Astrocyte of the cerebellum (primary cell): Measurements from ENCODE around the gene MTCH1.

Source experiments
- DNase-seq: peaks from one replicate; pipeline ENCODE4 v3.0.0-alpha.2; 2011; ENCODE audit warnings: low read depth
- H3K4me3 ChIP-seq: 2 replicates; pipeline ENCODE4 v1.5.1; 2011; ENCODE audit warnings: mild to moderate bottlenecking, low read depth, low read length, moderate library complexity
- CTCF ChIP-seq: IDR thresholded peaks from 2 replicates; pipeline ENCODE4 v1.5.1; 2012; ENCODE audit warnings: low read length, low read depth, moderate library complexity, mild to moderate bottlenecking; ENCODE audit errors: missing control alignments
- in situ Hi-C: cut with HindIII; loops from 2 replicates; pipeline ENCODE4 v1.10.0; 2017; ENCODE audit warnings: low sequenced_read_pairs

The MTCH1 gene

GRCh38 chr6:36980129-36980528, 5.9 kb downstream of the MTCH1 start:
- no peak for TF ChIP-seq CTCF
- DNase-seq, result no peak
- no peak overlapping the region for H3K4me3 ChIP-seq
- in situ Hi-C loops, result no loop called here

GRCh38 chr6:36979347-36979742, 6.7 kb downstream of the MTCH1 start:
- in situ Hi-C loops, result no loop called here
- peak; percentile 88 for TF ChIP-seq CTCF
- H3K4me3 ChIP-seq, result no peak overlapping the region
- peak; percentile 16 for DNase-seq

- no peak for DNase-seq
These were observed 7.3 kb downstream of the MTCH1 start for GRCh38 chr6:36978421-36979346.

GRCh38 chr6:36977470-36977941, 8.5 kb downstream of the MTCH1 start:
- no peak for DNase-seq
- in situ Hi-C loops, result no loop called here
- TF ChIP-seq CTCF, result peak; percentile 62
- no peak overlapping the region for H3K4me3 ChIP-seq

More at GRCh38 chr6:36978421-36979346, 7.3 kb downstream of the MTCH1 start:
- TF ChIP-seq CTCF, result no peak
- in situ Hi-C loops, result no loop called here
- no peak overlapping the region for H3K4me3 ChIP-seq

GRCh38 chr6:36976931-36977330, 9.1 kb downstream of the MTCH1 start:
- TF ChIP-seq CTCF, result no peak
- in situ Hi-C loops, result no loop called here
- DNase-seq, result no peak
- no peak overlapping the region for H3K4me3 ChIP-seq

- no peak for TF ChIP-seq CTCF
- in situ Hi-C loops, result no loop called here
- no peak overlapping the region for H3K4me3 ChIP-seq
- no peak for DNase-seq
These were observed 9.5 kb downstream of the MTCH1 start for GRCh38 chr6:36976509-36976908.
